SJSA1 (cell line): ENCODE measurements around the gene TTLL7. TPM values are rescaled to one million over a fixed set of nuclear protein-coding genes. Genes with fewer than 3 reads are reported as not detected.

ENCODE experiments used
- DNase-seq, 2 experiments: peaks; one replicate each; pipeline ENCODE4 v3.0.0-alpha.2; 2015 to 2020; ENCODE audit warnings: low spot score in 2 of 2, low read depth in 1 of 2
- H3K27ac ChIP-seq: fragments of 250-450 bp; sonication (Bioruptor Pico); 2 replicates; pipeline ENCODE4 v1.5.1; 2020; ENCODE audit warnings: mild to moderate bottlenecking, moderate library complexity
- H3K27me3 ChIP-seq: fragments of 250-450 bp; sonication (Bioruptor Pico); replicated peaks from 2 replicates; pipeline ENCODE4 v1.5.1; 2020; ENCODE audit warnings: mild to moderate bottlenecking, moderate library complexity
- H3K36me3 ChIP-seq: fragments of 250-450 bp; sonication (Bioruptor Pico); 2 replicates; pipeline ENCODE4 v1.5.1; 2020; ENCODE audit warnings: mild to moderate bottlenecking
- H3K4me1 ChIP-seq: fragments of 250-450 bp; sonication (Bioruptor Pico); replicated peaks from 2 replicates; pipeline ENCODE4 v1.6.1; 2021; ENCODE audit warnings: mild to moderate bottlenecking
- H3K4me3 ChIP-seq: fragments of 250-450 bp; sonication (Bioruptor Pico); 2 replicates; pipeline ENCODE4 v1.5.1; 2020; ENCODE audit warnings: mild to moderate bottlenecking
- H3K9me3 ChIP-seq: fragments of 250-450 bp; sonication (Bioruptor Pico); replicated peaks from 2 replicates; pipeline ENCODE4 v1.5.1; 2020; ENCODE audit warnings: mild to moderate bottlenecking
- total RNA-seq: library from RNA; depleted of rRNA; stranded (reverse); fragments of >200 nt; shearing (Covaris generic); gene quantifications from 2 replicates; pipeline ENCODE4 v1.2.3, GENCODE V29; 2014; rRNA removed

TTLL7 gene
- 5.4 and 9.3 TPM in 2 replicates for total RNA-seq

- peak within 1 kb of the TSS; percentile 92 for H3K4me3 ChIP-seq
- peak; percentile 81 to 93 for DNase-seq
- no peaks in the 10 kb centered on the region; the same call in 1 of the 2 replicates for H3K27me3 ChIP-seq
- peaks cover 13% of the 10 kb centered on the region for H3K4me1 ChIP-seq
- no peaks in the 10 kb centered on the region for H3K9me3 ChIP-seq
- H3K27ac ChIP-seq = peak within 1 kb of the TSS; percentile 97
- peaks cover 5% of the 10 kb centered on the region for H3K36me3 ChIP-seq
Measured at GRCh38 chr1:83998498-83999315, at the start of gene TTLL7. TTLL7 (minus strand) TSS chr1:83999132; CDS start chr1:83952211, 46,921 bp downstream.

DNA sequence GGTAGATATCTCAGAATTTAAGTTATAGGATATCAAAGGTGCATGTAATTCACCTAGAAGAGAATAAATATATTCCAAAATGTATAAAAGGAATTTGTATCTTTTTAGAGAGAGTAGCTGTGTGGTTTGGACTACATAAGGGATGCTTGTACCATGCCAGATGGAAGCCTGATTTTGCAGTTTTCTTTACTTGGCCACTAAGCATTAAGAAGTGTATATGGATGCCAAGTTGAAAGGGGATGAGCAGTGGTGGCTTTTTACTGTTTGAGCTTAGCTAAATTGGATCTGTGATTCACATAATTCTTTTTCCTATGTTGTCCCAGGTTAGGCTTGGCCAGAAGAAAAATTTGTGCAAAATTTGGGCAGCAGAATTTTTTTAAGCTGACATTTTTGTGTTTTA, 43.5 kb upstream of the TTLL7 start:
- no peak overlapping the region for H3K27ac ChIP-seq
- DNase-seq = no peak
- no peaks in the 10 kb centered on the region for H3K4me1 ChIP-seq
- H3K4me3 ChIP-seq = no peak overlapping the region
- H3K36me3 ChIP-seq = no peaks in the 10 kb centered on the region
- no peaks in the 10 kb centered on the region for H3K9me3 ChIP-seq
- H3K27me3 ChIP-seq = no peaks in the 10 kb centered on the region

- Histone ChIP-seq H3K4me1 (no peaks in the 10 kb centered on the region), H3K27ac (no peak overlapping the region), H3K9me3 (no peaks in the 10 kb centered on the region), H3K4me3 (no peak overlapping the region), H3K36me3 (no peaks in the 10 kb centered on the region), H3K27me3 (no peaks in the 10 kb centered on the region)
- DNase-seq = no peak
Measured at GRCh38 chr1:84037758-84038611, 39.1 kb upstream of the TTLL7 start.

DNA sequence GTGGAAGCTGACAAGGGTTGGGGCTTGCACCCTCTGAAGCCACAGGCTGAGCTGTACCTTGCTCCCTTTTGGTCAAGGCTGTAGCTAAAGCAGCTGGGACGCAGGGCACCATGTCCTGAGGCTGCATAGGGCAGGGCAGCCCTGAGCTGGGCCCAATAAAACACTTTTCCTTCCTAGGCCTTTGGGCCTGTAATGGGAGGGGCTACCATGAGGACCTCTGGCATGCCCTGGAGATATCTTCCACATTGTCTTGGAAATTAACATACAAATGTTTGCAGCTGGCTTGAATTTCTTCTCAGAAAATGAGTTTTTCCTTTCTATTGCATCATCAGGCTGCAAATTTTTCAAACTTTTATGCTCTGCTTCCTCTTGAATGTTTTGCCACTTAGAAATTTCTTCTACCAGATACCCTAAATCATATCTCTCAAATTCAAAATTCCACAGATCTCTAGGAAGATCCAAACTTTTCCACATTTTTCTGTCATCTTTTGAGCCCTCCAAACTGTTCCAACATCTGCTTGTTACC, 32.9 kb upstream of the TTLL7 start:
- no peaks in the 10 kb centered on the region for H3K4me1 ChIP-seq
- no peaks in the 10 kb centered on the region for H3K36me3 ChIP-seq
- no peak overlapping the region for H3K4me3 ChIP-seq
- no peaks in the 10 kb centered on the region for H3K9me3 ChIP-seq
- H3K27me3 ChIP-seq = no peaks in the 10 kb centered on the region
- no peak overlapping the region for H3K27ac ChIP-seq
- DNase-seq = no peak

DNA sequence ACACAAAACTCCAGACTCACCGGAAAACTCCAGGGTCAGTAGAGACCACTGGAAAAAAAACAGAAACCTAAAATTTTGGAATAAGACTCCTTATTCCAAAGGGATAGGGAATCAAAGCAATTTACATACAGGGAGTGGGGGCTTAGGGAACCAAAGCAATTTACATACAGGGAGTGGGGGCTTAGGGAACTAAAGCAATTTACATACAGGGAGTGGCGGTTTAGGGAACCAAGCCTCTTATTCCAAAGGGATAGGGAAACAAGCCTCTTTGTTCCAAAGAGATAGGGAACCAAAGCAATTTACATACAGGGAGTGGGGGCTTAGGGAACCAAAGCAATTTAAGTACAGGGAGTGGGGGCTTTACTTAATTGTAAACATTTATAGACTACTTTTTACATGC, 28.4 kb upstream of the TTLL7 start:
- Histone ChIP-seq H3K4me3 (no peak overlapping the region), H3K27ac (no peak overlapping the region), H3K36me3 (no peaks in the 10 kb centered on the region), H3K27me3 (no peaks in the 10 kb centered on the region), H3K9me3 (no peaks in the 10 kb centered on the region), H3K4me1 (no peaks in the 10 kb centered on the region)
- no peak for DNase-seq

- no peaks in the 10 kb centered on the region for H3K36me3 ChIP-seq
- no peak overlapping the region for H3K4me3 ChIP-seq
- H3K9me3 ChIP-seq = no peaks in the 10 kb centered on the region
- H3K4me1 ChIP-seq = no peaks in the 10 kb centered on the region
- no peaks in the 10 kb centered on the region for H3K27me3 ChIP-seq
- H3K27ac ChIP-seq = no peak overlapping the region
- no peak for DNase-seq
Measured at GRCh38 chr1:84025966-84026365, 27.0 kb upstream of the TTLL7 start.

DNA sequence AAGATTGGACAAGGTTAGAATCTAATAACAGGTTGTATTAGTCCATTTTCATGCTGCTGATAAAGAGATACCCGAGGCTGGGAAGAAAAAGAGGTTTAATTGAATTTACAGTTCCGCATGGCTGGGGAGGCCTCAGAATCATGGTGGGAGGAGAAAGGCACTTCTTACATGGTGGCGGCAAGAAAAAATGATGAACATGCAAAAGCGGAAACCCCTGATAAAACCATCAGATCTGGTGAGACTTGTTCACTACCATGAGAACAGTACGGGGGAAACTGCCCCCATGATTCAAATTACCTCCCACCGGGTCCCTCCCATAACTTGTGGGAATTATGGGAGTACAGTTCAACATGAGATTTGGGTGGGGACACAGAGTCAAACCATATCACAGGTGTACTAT, 22.9 kb upstream of the TTLL7 start:
- Histone ChIP-seq H3K4me1 (no peaks in the 10 kb centered on the region), H3K36me3 (no peaks in the 10 kb centered on the region), H3K27ac (no peak overlapping the region), H3K27me3 (no peaks in the 10 kb centered on the region; the same call in 1 of the 2 replicates), H3K4me3 (no peak overlapping the region), H3K9me3 (no peaks in the 10 kb centered on the region)
- no peak for DNase-seq

GRCh38 chr1:84020151-84020550, 21.2 kb upstream of the TTLL7 start:
- Histone ChIP-seq H3K9me3 (no peaks in the 10 kb centered on the region), H3K4me1 (no peaks in the 10 kb centered on the region), H3K27me3 (no peaks in the 10 kb centered on the region; the same call in 1 of the 2 replicates), H3K4me3 (no peak overlapping the region), H3K27ac (no peak overlapping the region), H3K36me3 (no peaks in the 10 kb centered on the region)
- no peak for DNase-seq

DNA sequence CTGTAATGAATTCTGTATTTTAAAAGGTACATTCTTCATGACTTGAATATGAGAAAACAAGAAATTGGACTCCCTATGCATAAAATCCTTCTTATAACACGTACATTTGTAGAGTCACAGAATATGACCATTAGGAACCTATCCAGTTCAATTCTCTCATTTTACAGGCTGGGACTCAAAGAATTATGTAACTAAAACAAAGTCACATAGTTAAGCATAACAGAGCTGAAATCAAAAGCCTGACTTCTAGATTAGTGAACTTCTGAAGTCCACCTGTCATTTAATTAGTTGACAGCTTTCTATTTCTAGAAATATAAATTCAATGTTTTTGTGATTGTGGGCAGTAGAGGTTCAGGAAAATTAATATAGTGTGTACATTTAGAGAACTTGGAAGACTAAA, 20.3 kb upstream of the TTLL7 start:
- H3K9me3 ChIP-seq = no peaks in the 10 kb centered on the region
- H3K27me3 ChIP-seq = no peaks in the 10 kb centered on the region; the same call in 1 of the 2 replicates
- no peak overlapping the region for H3K4me3 ChIP-seq
- no peak overlapping the region for H3K27ac ChIP-seq
- H3K36me3 ChIP-seq = no peaks in the 10 kb centered on the region
- H3K4me1 ChIP-seq = no peaks in the 10 kb centered on the region
- DNase-seq = no peak

DNA sequence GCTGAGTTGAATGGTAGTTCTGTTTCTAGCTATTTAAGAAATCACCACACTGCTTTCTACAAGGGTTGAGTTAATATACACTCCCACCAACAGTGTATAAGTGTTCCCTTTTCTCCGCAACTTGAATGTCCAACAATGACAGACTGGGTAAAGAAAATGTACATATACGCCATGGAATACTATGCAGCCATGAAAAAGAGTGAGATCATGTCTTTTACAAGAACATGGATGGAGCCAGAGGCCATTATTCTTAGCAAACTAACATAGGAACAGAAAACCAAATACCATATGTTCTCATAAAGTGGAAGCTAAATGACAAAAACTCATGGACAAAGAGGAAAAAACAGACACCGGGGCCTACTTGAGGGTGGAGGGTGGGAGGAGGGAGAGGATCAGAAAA, 14.8 kb upstream of the TTLL7 start:
- Histone ChIP-seq H3K4me1 (no peaks in the 10 kb centered on the region), H3K36me3 (no peaks in the 10 kb centered on the region), H3K27ac (no peak overlapping the region), H3K4me3 (no peak overlapping the region), H3K9me3 (no peaks in the 10 kb centered on the region), H3K27me3 (no peaks in the 10 kb centered on the region)
- DNase-seq = no peak

DNA sequence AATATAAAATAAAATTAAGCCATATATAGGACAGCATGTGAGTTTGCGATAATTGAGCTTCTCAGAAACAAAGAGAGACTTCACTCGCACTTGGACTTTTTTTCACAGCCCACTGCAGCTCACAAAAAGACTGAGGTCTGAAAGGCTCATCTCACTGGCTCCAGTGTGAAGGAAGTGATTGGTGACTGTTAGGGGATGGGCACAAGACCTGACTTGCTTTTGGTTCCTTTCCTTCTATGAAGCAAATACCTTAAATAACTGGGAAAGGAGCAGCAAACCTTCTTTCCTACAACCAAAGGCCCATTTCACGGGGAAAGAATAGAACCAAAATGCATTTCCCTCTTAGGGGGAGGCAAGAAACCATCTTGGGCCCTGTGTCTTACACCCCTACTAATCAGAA, 13.1 kb upstream of the TTLL7 start:
- Histone ChIP-seq H3K27ac (no peak overlapping the region), H3K36me3 (no peaks in the 10 kb centered on the region), H3K27me3 (no peaks in the 10 kb centered on the region), H3K4me3 (no peak overlapping the region), H3K4me1 (no peaks in the 10 kb centered on the region), H3K9me3 (no peaks in the 10 kb centered on the region)
- no peak for DNase-seq

DNA sequence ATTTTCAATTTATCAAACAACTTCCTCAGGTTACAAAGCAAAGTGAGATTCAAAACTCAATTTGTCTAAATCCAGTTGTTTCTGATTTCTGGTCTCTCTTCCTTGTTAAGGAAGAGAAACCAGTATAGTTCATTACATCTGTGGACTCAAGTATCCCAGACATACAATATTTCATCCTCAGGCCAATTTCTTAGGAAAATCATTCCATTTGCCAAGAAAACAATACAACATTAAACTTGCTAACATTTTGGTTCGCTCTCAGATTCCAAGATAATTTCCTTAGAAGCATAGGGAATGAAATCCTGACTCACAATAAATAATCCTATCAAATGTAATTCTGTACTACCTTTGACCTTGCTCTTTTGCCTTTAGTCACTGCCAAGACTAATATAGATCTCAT, 11.2 kb upstream of the TTLL7 start:
- Histone ChIP-seq H3K4me3 (no peak overlapping the region), H3K4me1 (no peaks in the 10 kb centered on the region), H3K9me3 (no peaks in the 10 kb centered on the region), H3K36me3 (no peaks in the 10 kb centered on the region), H3K27ac (no peak overlapping the region), H3K27me3 (no peaks in the 10 kb centered on the region)
- DNase-seq = no peak

- Histone ChIP-seq H3K4me3 (no peak overlapping the region), H3K9me3 (no peaks in the 10 kb centered on the region), H3K4me1 (no peaks in the 10 kb centered on the region), H3K36me3 (no peaks in the 10 kb centered on the region), H3K27ac (no peak overlapping the region), H3K27me3 (no peaks in the 10 kb centered on the region)
- DNase-seq = no peak
Measured at GRCh38 chr1:84008631-84009030, 9.7 kb upstream of the TTLL7 start.

- Histone ChIP-seq H3K4me1 (no peaks in the 10 kb centered on the region), H3K27me3 (no peaks in the 10 kb centered on the region), H3K27ac (no peak overlapping the region), H3K36me3 (no peaks in the 10 kb centered on the region), H3K9me3 (no peaks in the 10 kb centered on the region), H3K4me3 (no peak overlapping the region)
- no peak for DNase-seq
Measured at GRCh38 chr1:84006591-84006990, 7.7 kb upstream of the TTLL7 start.
